Immature natural killer cell (primary cell): ENCODE data around the gene PRAMEF5. TPM values are rescaled to one million over a fixed set of nuclear protein-coding genes. Genes with fewer than 3 reads are reported as not detected.
"Not testable (repeated sequence)": the region's sequence is repeated elsewhere in the genome, so short reads cannot be mapped to it uniquely, and the experiment has no call there.

Source experiments
- DNase-seq, 3 donors: peaks; one replicate each; pipeline ENCODE4 v3.0.0; 2022; ENCODE audit warnings: mixed read lengths in 1 of 3
- H3K27ac Mint-ChIP-seq, 6 donors: one replicate each; pipeline ENCODE4 v1.8.0; 2020; ENCODE audit warnings: mixed read lengths in 6 of 6, mild to moderate bottlenecking in 5 of 6, inconsistent platforms in 4 of 6, moderate library complexity in 3 of 6
- H3K27me3 Mint-ChIP-seq, 3 donors: one replicate each; pipeline ENCODE4 v1.8.0; 2020 to 2021; ENCODE audit warnings: low read depth in 3 of 3, mild to moderate bottlenecking in 3 of 3, mixed read lengths in 3 of 3, moderate library complexity in 3 of 3, inconsistent platforms in 1 of 3
- H3K36me3 Mint-ChIP-seq, 3 donors: one replicate each; pipeline ENCODE4 v1.8.0; 2020; ENCODE audit warnings: mixed read lengths in 3 of 3, inconsistent platforms in 2 of 3, mild to moderate bottlenecking in 2 of 3
- H3K4me1 Mint-ChIP-seq, 2 donors: one replicate each; pipeline ENCODE4 v1.8.0; 2020; ENCODE audit warnings: inconsistent platforms in 2 of 2, mild to moderate bottlenecking in 2 of 2, mixed read lengths in 2 of 2, moderate library complexity in 1 of 2
- H3K4me3 Mint-ChIP-seq, 5 donors: one replicate each; pipeline ENCODE4 v1.8.0; 2020; ENCODE audit warnings: mild to moderate bottlenecking in 5 of 5, mixed read lengths in 5 of 5, inconsistent platforms in 3 of 5, moderate library complexity in 3 of 5
- H3K9me3 Mint-ChIP-seq, 6 donors: one replicate each; pipeline ENCODE4 v1.8.0; 2020; ENCODE audit warnings: mild to moderate bottlenecking in 6 of 6, mixed read lengths in 6 of 6, inconsistent platforms in 4 of 6, moderate library complexity in 3 of 6
- polyA plus RNA-seq, 3 donors: library from polyadenylated mRNA; unstranded; fragments of 300-500 nt; fragmentation: Illumina TruSeq; gene quantifications; one replicate each; pipeline ENCODE4 v1.2.3, GENCODE V29; 2021

PRAMEF5 gene
- polyA plus RNA-seq, 3 donors from 2014 or later: not detected

DNA sequence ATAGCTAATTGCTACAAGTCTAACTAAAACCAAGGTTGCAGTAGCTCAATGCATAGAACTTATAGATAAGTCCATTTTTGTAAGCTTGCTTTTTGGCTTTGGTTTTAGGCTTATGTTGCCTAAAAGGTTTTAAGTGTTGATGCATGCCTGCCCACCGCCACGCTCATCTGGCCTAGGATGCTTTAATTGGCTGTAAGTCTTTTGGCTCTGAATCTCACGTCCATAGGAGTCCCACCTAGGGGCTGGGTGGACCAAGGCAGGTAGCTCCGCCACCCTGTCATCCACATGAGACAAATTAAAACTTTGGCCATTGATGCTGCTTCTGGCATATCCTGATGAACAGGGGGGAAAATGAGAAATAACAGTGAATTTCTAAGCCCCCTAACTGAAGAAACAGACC, 16.4 kb upstream of the PRAMEF5 start:
- not testable (repeated sequence) for H3K27me3 Mint-ChIP-seq, H3K36me3 Mint-ChIP-seq

GRCh38 chr1:13239633-13240032, 14.4 kb upstream of the PRAMEF5 start:
- not testable (repeated sequence) for H3K4me1 Mint-ChIP-seq, H3K27ac Mint-ChIP-seq, H3K9me3 Mint-ChIP-seq, H3K27me3 Mint-ChIP-seq, DNase-seq, H3K36me3 Mint-ChIP-seq, H3K4me3 Mint-ChIP-seq

More for the DNA sequence above, 16.4 kb upstream of the PRAMEF5 start:
- H3K9me3 Mint-ChIP-seq, H3K4me1 Mint-ChIP-seq, DNase-seq, H3K27ac Mint-ChIP-seq, H3K4me3 Mint-ChIP-seq: not testable (repeated sequence)

DNA sequence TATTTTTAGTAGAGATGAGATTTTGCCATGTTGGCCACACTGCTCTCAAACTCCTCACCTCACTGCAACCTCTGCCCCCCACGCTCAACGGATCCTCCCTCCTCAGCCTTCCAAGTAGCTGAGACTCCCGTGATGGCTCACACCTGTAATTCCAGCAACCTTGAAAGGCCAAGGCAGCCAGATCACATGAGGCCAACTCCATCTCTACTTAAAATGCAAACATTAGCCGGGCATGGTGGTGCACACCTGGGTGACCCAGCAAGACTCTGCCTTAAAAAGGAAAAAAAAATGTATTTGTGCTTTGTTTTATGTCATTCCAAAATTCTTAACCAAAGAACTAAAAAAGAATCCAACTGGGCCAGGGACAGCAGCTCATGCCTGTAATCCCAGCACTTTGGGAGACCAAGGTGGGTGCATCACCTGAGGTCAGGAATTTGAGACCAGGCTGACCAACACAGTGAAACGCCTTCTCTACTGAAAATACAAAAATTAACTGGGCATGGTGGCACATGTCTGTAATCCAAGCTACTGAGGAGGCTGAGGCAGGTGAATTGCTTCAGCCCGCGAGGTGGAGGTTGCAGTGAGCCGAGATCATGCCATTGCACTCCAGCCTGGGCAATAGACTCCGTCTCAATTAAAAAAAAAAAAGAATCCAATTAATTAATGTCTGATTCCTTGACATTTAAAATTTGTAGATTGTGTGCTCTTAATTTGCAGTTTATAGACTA, 10.3 kb upstream of the PRAMEF5 start:
- not testable (repeated sequence) for H3K4me1 Mint-ChIP-seq, H3K27me3 Mint-ChIP-seq, H3K27ac Mint-ChIP-seq, DNase-seq, H3K4me3 Mint-ChIP-seq, H3K9me3 Mint-ChIP-seq, H3K36me3 Mint-ChIP-seq

- not testable (repeated sequence) for H3K27ac Mint-ChIP-seq, H3K36me3 Mint-ChIP-seq, H3K4me1 Mint-ChIP-seq, H3K4me3 Mint-ChIP-seq, H3K27me3 Mint-ChIP-seq, H3K9me3 Mint-ChIP-seq, DNase-seq
Measured at GRCh38 chr1:13245841-13246553, 8.0 kb upstream of the PRAMEF5 start.

DNA sequence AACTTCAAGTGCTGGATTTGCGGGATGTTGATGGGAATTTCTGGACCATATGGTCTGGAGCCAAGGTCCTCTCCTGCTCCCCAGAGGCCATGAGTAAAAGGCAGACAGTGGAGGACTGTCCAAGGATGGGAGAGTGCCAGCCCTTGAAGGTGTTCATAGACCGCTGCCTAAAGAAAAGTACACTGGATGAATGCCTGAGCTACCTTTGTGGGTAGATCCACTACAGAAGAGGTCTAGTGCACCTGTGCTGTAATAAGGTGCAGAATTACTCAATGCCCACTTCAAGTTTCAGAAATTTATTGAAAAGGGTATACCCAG, 7.5 kb upstream of the PRAMEF5 start:
- H3K9me3 Mint-ChIP-seq, H3K27me3 Mint-ChIP-seq, DNase-seq, H3K4me3 Mint-ChIP-seq, H3K27ac Mint-ChIP-seq, H3K4me1 Mint-ChIP-seq, H3K36me3 Mint-ChIP-seq: not testable (repeated sequence)

GRCh38 chr1:13247122-13247521, 6.9 kb upstream of the PRAMEF5 start:
- H3K4me3 Mint-ChIP-seq, H3K4me1 Mint-ChIP-seq, H3K36me3 Mint-ChIP-seq, H3K9me3 Mint-ChIP-seq, H3K27me3 Mint-ChIP-seq, H3K27ac Mint-ChIP-seq, DNase-seq: not testable (repeated sequence)

- not testable (repeated sequence) for H3K9me3 Mint-ChIP-seq, H3K36me3 Mint-ChIP-seq, H3K27ac Mint-ChIP-seq, DNase-seq, H3K4me1 Mint-ChIP-seq, H3K27me3 Mint-ChIP-seq, H3K4me3 Mint-ChIP-seq
Measured at GRCh38 chr1:13265124-13265523, 11.1 kb downstream of the PRAMEF5 start.

GRCh38 chr1:13277016-13277415, 23.0 kb downstream of the PRAMEF5 start:
- H3K27me3 Mint-ChIP-seq, H3K27ac Mint-ChIP-seq, H3K9me3 Mint-ChIP-seq, H3K4me3 Mint-ChIP-seq, H3K4me1 Mint-ChIP-seq, H3K36me3 Mint-ChIP-seq, DNase-seq: not testable (repeated sequence)

GRCh38 chr1:13279617-13280016, 25.6 kb downstream of the PRAMEF5 start:
- not testable (repeated sequence) for DNase-seq, H3K4me3 Mint-ChIP-seq, H3K4me1 Mint-ChIP-seq, H3K27ac Mint-ChIP-seq, H3K27me3 Mint-ChIP-seq, H3K36me3 Mint-ChIP-seq, H3K9me3 Mint-ChIP-seq

- H3K4me3 Mint-ChIP-seq, H3K4me1 Mint-ChIP-seq, H3K9me3 Mint-ChIP-seq, DNase-seq, H3K36me3 Mint-ChIP-seq, H3K27me3 Mint-ChIP-seq, H3K27ac Mint-ChIP-seq: not testable (repeated sequence)
Measured at GRCh38 chr1:13285037-13285436, 31.0 kb downstream of the PRAMEF5 start, which contains the start of gene PRAMEF8. Gene PRAMEF8 (minus strand): TSS chr1:13285137. CDS start chr1:13284091, 1,046 bp downstream.

DNA sequence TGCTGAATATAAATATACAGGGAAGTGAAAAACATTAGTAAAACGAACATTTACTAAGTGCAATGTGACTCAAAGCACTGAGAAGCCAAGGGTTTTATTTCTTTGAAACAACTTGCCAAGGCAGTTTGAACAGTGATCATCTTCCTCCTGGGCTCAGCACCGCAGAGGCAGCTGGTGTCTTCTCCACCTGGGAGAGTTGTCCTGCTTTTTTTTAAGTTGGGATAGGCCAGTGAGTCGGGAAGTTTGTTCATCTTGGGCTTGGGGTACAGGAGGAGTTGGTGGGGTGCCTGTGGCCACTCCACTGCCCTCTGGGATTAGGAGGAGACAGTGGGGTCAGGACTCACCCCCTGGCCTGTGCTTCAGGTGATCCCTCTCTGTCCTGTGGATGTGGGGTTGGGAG, 35.0 kb downstream of the PRAMEF5 start:
- H3K27ac Mint-ChIP-seq, DNase-seq, H3K4me3 Mint-ChIP-seq, H3K36me3 Mint-ChIP-seq, H3K9me3 Mint-ChIP-seq, H3K4me1 Mint-ChIP-seq, H3K27me3 Mint-ChIP-seq: not testable (repeated sequence)

- DNase-seq, H3K4me1 Mint-ChIP-seq, H3K36me3 Mint-ChIP-seq, H3K27ac Mint-ChIP-seq, H3K9me3 Mint-ChIP-seq, H3K4me3 Mint-ChIP-seq, H3K27me3 Mint-ChIP-seq: not testable (repeated sequence)
Measured at GRCh38 chr1:13297216-13297931, 43.4 kb downstream of the PRAMEF5 start.

DNA sequence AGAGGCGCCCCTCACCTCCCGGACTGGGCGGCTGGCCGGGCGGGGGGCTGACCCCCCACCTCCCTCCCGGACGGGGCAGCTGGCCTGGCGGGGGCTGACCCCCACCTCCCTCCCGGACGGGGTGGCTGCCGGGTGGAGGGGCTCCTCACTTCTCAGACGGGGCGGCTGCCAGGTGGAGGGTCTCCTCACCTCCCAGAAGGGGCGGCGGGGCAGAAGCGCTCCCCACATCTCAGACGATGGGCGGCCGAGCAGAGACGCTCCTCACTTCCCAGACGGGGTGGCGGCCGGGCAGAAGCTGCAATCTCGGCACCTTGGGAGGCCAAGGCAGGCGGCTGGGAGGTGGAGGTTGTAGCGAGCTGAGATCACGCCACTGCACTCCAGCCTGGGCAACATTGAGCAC, 44.7 kb downstream of the PRAMEF5 start:
- not testable (repeated sequence) for H3K36me3 Mint-ChIP-seq, H3K4me3 Mint-ChIP-seq, H3K27me3 Mint-ChIP-seq, H3K27ac Mint-ChIP-seq, H3K9me3 Mint-ChIP-seq, DNase-seq, H3K4me1 Mint-ChIP-seq

DNA sequence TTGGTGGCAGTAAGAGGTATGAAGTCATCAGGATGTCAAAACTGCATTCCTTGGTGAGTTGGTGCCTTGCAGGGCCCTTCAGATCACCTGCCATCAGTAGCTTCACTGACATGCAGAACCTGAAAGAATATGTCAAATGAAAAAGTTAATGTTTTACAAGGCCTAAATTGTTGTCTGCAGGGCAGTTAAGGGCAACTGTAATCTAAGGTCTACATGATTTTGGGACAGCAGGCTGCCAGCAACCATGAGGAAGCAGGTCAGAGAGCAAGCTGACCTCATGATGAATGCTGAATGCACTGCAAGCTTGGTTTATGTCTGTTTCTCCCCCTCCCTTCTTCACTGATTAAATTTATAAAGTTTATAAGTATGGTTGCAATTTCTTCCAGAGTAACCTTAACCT, 48.2 kb downstream of the PRAMEF5 start:
- not testable (repeated sequence) for H3K27me3 Mint-ChIP-seq, H3K4me3 Mint-ChIP-seq, H3K36me3 Mint-ChIP-seq, H3K27ac Mint-ChIP-seq, H3K9me3 Mint-ChIP-seq, DNase-seq, H3K4me1 Mint-ChIP-seq

DNA sequence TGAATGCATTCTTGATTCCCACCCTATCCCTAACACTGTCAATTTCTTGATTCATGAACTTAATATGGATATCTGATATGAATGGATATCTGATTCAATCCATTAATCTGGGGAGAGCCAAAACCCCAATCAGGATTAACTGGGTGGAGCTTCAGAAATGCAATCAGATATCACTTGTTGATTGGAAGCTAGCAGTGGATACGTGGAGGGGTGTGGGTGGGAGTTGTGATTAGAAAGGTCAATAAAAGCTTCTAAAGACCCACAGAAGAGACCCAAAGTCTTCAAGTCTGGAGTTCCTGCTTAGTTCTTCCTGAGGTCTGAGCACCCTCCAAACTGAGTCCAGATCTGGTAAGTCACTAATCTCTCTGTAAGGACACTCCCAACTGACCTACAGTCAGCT, 49.2 kb downstream of the PRAMEF5 start, which contains the start of gene PRAMEF33:
PRAMEF33 (plus strand) TSS at position 301 of the 400 bp plus-strand sequence. CDS start 2,416 bp downstream, outside the sequence.
- not testable (repeated sequence) for H3K4me1 Mint-ChIP-seq, H3K9me3 Mint-ChIP-seq, H3K27ac Mint-ChIP-seq, H3K4me3 Mint-ChIP-seq, H3K27me3 Mint-ChIP-seq, DNase-seq, H3K36me3 Mint-ChIP-seq
